ENCODE results near the gene ELOVL7.

DNA sequence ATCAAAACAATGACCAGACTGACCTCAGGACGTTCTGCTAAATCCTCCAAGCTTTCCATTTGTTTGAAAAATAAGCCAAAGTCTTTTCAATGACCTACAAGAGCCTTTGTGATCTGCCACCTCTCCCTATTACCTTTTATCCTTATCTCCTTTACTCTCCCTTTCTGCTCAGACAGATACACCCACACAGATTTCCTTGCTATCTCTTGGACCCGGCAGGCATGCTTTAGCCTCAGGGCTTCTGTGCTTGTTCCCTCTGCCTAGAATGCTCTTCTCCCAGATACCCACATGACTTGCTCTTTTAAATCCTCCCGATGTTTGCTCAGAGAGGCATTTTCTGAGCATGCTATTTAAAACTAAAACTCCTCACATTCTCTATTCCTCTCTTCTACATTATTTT is 8.9 kb upstream of the ELOVL7 start:
- TF ChIP-seq, protein P1, sequence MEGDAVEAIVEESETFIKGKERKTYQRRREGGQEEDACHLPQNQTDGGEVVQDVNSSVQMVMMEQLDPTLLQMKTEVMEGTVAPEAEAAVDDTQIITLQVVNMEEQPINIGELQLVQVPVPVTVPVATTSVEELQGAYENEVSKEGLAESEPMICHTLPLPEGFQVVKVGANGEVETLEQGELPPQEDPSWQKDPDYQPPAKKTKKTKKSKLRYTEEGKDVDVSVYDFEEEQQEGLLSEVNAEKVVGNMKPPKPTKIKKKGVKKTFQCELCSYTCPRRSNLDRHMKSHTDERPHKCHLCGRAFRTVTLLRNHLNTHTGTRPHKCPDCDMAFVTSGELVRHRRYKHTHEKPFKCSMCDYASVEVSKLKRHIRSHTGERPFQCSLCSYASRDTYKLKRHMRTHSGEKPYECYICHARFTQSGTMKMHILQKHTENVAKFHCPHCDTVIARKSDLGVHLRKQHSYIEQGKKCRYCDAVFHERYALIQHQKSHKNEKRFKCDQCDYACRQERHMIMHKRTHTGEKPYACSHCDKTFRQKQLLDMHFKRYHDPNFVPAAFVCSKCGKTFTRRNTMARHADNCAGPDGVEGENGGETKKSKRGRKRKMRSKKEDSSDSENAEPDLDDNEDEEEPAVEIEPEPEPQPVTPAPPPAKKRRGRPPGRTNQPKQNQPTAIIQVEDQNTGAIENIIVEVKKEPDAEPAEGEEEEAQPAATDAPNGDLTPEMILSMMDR (IDR thresholded peaks at IDR 0.05), result no peak
- no peak for TF ChIP-seq RARB (CRISPR knock-in tag; IDR thresholded peaks at IDR 0.05)
- TF ChIP-seq JUNB (IDR thresholded peaks at IDR 0.05), result no peak
- TF ChIP-seq SMC3 (IDR thresholded peaks at IDR 0.05), result no peak
- no peak for TF ChIP-seq CEBPB (IDR thresholded peaks at IDR 0.05)
- TF ChIP-seq, protein P2, sequence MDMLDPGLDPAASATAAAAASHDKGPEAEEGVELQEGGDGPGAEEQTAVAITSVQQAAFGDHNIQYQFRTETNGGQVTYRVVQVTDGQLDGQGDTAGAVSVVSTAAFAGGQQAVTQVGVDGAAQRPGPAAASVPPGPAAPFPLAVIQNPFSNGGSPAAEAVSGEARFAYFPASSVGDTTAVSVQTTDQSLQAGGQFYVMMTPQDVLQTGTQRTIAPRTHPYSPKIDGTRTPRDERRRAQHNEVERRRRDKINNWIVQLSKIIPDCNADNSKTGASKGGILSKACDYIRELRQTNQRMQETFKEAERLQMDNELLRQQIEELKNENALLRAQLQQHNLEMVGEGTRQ (IDR thresholded peaks at IDR 0.05), result no peak
- TF ChIP-seq EHF (CRISPR knock-in tag; IDR thresholded peaks at IDR 0.05), result no peak
- no peak for TF ChIP-seq RCOR1 (IDR thresholded peaks at IDR 0.05; ENCODE audit: low read depth, low read length)
- no peak for TF ChIP-seq FOSL2 (IDR thresholded peaks at IDR 0.05)
- TF ChIP-seq FOSL2 (CRISPR knock-in tag; IDR thresholded peaks at IDR 0.05), result no peak
- TF ChIP-seq RAD21 (conservative IDR thresholded peaks at IDR 0.05 in 1 of 2, IDR thresholded peaks at IDR 0.05 in 1 of 2), result no peak
- TF ChIP-seq SREBF2 (IDR thresholded peaks at IDR 0.05), result no peak
- TF ChIP-seq, protein P3, sequence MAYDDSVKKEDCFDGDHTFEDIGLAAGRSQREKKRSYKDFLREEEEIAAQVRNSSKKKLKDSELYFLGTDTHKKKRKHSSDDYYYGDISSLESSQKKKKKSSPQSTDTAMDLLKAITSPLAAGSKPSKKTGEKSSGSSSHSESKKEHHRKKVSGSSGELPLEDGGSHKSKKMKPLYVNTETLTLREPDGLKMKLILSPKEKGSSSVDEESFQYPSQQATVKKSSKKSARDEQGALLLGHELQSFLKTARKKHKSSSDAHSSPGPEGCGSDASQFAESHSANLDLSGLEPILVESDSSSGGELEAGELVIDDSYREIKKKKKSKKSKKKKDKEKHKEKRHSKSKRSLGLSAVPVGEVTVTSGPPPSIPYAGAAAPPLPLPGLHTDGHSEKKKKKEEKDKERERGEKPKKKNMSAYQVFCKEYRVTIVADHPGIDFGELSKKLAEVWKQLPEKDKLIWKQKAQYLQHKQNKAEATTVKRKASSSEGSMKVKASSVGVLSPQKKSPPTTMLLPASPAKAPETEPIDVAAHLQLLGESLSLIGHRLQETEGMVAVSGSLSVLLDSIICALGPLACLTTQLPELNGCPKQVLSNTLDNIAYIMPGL (CRISPR knock-in tag; IDR thresholded peaks at IDR 0.05; ENCODE audit: borderline replicate concordance), result no peak
- no peak for TF ChIP-seq RNF2 (IDR thresholded peaks at IDR 0.05; ENCODE audit: borderline replicate concordance, low read depth)
- TF ChIP-seq MAZ (IDR thresholded peaks at IDR 0.05; ENCODE audit: borderline replicate concordance, low read depth, low read length), result no peak

Data from A549 (cell line).